DMS153 treated with DMSO at 0.1 percent for 48 hours (cell line): ENCODE measurements around the gene TSEN54.

Experiments
- DNase-seq: peaks from one replicate; lab custom pipeline; 2025; ENCODE audit not compliant: unreplicated experiment; lab: John Stamatoyannopoulos, UW

TSEN54 gene

DNA sequence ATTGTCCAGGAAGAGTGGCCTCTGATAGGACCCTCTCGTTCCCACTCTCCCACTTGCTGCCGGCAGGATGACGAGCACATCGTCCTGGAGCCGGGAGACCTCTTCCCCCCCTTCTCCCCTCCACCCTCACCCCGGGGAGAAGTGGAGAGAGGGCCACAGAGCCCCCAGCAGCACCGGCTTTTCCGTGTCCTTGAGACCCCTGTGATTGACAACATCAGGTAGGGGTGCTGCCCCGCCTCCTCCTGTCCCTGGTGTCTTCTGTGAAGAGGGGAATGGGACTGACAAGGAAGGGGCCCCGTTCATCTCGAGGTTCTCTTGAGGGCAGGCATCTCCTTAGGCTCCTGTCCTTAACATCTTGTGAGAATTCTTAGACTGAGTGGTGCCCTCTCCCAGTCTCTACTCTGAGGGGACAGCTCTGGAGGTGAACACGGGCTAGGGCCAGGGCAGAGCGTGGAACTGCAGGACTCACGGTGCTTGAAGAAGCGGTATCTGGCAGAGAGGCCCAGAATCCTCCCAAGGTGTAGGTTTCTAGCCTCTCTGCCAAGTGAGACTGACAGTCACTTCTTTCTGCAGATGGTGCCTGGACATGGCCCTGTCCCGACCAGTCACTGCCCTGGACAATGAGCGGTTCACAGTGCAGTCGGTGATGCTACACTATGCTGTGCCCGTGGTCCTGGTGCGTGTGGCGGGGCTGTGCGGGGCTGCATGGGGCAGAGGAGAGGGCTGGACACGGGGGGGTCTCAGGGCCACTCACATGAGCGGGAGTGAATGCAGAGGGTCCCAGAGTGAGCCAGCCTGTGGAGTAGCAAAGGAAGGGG is 27.4 kb upstream of the TSEN54 start:
- DNase-seq = no peak

DNA sequence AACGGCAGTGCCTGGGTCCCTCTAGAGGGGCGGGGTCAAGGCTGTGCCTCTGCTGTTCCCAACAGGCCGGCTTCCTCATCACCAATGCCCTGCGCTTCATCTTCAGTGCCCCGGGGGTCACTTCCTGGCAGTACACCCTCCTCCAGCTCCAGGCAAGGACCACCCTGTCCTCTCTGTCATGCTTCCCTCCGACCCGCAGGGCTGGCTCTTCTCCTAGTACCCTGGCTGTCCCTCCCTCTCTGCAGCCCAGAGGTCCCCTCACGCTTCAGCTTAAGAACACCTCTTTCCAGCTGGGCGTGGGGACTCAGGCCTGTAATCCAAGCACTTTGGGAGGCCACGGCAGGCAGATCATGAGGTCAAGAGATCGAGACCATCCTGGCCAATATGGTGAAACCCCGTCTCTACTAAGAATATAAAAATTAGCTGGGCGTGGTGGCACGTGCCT is 26.8 kb upstream of the TSEN54 start:
- no peak for DNase-seq

- no peak for DNase-seq
These were observed 26.1 kb upstream of the TSEN54 start for GRCh38 chr17:75490173-75490743.

- no peak for DNase-seq
These were observed 25.2 kb upstream of the TSEN54 start for GRCh38 chr17:75490953-75491649.

DNA sequence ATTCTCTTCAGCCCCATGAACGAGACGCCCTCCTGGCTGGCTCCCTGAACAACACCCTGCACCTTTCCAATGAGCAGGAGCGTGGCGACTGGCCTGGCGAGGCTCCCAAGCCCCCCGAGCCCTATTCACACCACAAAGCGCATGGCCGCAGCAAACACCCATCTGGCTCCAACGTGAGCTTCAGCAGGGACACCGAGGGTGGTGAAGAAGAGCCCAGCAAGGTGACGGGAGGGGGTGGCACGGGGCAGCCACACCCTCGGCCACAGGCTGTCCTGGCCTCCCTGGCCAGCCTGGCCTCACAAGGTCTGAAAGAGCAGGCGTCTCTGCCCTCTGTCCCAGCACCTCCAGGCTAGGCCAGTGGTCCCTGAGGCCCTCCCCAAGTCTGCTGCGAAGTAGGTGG is 24.6 kb upstream of the TSEN54 start:
- no peak for DNase-seq

DNA sequence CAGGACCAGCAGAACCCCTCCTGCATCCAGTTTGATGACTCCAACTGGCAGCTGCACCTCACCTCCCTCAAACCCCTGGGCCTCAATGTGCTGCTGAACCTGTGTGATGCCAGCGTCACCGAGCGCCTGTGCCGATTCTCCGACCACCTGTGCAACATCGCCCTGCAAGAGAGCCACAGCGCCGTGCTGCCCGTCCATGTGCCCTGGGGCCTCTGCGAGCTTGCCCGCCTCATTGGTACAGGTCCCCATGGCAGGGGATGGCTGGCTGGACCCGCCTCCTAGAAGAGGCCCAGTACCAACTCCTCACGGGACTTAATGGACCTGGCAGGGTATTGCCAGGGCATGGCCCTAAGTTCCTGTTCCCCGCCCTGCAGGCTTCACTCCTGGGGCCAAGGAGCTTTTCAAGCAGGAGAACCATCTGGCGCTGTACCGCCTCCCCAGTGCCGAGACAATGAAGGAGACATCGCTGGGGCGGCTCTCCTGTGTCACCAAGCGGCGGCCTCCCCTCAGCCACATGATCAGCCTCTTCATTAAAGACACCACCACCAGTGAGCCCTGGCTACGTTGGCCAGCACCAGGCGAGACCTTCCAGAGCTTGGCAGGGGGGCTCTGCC is 23.7 kb upstream of the TSEN54 start:
- no peak for DNase-seq

GRCh38 chr17:75493476-75494129 is 22.7 kb upstream of the TSEN54 start:
- DNase-seq = no peak

- no peak for DNase-seq
These were observed 21.9 kb upstream of the TSEN54 start for GRCh38 chr17:75494326-75494877.

DNA sequence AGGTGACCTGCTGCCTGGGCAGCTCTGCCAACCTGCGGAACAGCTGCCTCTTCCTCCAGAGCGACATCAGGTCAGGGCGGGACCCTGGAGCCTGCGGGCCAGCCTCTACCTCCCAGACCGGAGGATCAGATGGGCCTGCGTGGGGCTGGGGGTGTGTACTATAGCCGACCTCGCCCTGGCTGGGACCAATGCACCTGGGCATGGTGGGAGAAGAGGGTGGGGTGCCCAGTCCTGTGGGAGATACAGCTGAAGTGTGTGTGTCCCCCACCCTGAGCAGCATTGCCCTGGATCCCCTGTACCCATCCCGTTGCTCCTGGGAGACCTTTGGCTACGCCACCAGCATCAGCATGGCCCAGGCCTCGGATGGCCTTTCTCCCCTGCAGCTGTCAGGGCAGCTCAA is 20.3 kb upstream of the TSEN54 start:
- no peak for DNase-seq

GRCh38 chr17:75498039-75498725 is 18.1 kb upstream of the TSEN54 start:
- DNase-seq = no peak

DNA sequence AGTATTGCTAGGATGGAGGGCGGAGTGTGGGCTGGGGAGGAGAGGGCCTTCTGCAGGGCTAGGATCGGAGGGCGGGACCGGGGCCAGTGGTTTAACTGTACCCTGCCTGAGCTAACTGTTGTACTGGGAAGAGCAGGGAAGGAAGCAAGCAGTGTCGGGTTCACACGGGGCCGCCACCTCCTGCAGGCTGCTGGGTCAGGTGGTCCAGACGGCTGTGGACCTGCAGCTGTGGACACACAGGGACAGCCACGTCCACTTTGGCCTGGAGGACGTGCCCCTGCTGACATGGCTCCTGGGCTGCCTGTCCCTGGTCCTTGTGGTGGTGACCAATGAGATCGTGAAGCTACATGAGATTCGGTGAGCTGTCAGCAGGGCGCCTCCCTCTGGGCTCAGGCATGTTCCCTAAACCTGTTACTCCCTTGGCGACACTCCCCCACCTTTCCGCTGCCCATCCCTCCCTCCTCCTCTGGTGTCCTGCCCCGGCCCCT is 17.6 kb upstream of the TSEN54 start:
- no peak for DNase-seq

GRCh38 chr17:75499313-75500022 is 16.9 kb upstream of the TSEN54 start:
- DNase-seq = no peak

DNA sequence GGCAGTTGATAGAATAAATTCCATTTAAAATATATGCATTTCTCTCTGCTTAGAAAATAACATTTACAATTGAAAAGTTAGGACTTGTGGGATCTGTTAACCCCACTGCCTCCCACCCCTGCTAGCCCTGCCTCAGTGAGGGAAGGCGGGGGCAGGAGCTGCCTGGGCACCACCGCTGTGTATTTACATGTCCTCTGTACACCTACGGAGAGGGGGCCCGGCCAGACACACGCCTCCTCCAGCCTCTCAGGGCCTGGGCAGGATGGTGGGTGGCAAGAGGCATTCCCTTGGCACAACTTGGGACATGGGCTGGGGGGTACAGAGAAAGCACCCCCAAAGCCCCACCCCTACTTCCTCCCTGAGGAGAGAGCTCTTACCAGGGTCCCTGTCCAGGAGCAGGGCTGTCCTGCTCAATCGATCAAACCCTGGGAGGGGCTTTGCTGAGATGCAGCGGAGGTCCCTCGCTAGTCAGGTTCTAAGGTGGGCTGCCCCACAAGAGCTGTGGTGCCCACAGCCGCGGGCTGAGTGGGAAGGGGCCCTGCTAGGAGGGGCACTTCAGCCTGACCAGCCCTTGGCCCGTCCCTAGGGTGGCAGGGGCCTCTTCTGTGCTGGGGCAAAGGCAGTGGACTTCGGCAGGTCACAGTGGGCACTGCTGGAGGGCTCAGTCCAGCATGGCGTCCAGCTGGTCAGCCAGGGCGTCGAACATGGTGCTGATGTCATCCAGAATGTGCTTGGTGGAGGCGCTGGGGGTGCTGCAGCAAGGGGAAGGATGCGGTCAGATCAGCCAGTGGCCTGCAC is 15.7 kb upstream of the TSEN54 start:
- DNase-seq = no peak

DNA sequence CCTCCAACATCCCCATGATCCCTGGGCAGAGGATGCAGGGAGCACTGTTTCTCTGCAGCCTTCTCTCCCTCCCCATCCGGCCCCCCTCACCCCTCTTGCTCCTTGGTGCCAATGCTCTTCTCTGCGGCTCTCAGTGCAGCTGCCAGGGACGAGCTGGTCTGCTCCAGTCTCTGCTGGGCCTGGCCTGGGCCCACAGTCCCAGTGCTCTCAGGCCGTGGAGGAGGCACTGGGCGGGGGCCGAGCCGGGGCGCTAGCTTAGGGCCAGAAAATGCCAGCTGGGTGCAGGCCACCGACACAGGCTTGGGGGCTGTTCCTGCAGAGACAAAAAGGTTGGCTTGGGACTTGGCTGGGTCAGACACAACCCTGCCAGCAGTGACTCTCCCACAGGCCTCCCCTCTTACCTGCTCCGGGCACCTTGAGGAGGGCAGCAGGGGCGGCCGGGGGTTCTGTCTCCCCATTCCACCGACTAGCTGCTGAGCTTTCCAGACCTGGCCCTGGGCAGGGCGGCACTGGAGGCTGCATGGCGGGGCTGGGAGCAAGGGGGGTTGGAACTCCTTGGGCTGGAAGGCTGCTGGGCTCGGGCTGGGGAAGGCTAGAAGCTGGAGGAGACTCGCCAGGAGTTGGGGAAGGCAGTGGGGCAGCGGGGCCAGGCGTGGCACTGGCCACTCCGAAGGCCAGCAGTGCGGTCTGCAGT is 14.8 kb upstream of the TSEN54 start:
- DNase-seq = no peak

DNA sequence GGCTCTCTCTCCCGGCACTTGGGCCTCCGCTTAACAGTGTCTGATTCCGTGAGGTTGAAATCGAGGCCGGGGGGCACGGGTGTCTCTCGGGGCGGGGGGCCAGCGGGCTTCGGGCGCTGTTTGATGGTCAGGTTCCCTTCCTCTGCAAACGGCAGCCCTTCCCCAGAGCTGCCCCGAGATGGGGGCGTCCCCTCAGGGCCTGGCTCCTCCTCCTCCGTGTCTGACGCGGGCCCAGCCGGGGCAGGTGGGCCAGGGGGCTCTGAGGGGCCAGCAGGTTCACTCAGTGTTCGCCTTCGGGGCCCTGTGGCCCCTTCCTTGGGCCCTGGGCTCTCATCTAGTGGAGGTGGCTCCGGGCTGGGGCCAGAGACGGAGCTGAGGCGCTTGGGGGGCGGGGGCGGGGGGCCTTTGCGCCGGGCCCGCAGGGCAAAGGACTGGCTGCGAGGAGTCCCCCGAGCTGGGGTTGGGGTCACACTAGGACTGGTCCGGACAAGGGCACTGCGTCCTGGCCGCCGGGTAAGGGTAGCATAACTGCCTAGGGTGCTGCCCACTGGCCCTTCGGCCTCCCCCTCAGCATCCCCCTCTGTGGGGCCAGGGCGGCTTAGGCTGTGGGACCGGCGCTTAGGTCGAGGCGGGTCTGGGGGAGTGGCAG is 14.1 kb upstream of the TSEN54 start:
- DNase-seq = no peak

- DNase-seq = no peak
These were observed 13.5 kb upstream of the TSEN54 start for GRCh38 chr17:75502721-75503329.

DNA sequence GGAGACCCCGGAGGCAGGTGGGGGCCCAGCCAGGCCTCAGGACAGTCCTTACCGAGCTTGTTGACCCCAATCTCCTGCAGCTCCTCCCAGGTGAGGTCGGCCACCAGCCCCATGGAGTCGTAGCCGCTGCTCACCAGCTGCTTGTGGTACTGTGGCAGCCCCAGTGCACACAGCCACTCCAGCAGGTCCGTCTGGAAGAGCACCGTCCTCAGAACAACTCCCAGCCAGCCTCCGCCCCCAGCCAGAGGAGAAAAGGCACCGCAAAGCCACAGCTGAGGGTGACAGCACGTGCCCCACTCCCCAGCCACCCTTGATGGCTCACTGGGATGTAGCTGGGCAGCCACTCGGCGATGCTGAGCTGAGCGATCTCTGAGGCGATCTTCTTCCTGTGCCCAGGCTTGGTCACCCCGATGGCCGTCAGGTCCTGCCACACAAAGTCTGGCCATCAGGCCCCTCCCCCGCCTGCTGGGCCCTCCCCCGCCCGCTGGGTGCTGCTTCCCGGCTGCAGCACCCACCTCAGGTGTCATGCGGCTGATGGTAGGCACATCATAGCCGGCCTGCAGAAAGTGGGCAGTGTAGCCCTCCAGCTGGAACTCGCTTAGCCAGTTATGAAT is 12.9 kb upstream of the TSEN54 start:
- no peak for DNase-seq
